Measurements from ENCODE around the gene COPZ1. TPM values are rescaled to one million over a fixed set of nuclear protein-coding genes. Genes with fewer than 3 reads are reported as not detected.

COPZ1 gene
- total RNA-seq, 1 donor: 139 TPM

GRCh38 chr12:54389607-54390175 is 64.8 kb downstream of the COPZ1 start:
- DNase-seq (ENCODE audit: low read depth): no peak
- no peak overlapping the region for H3K4me3 ChIP-seq (ENCODE audit: low read depth, low read length)
- no peak for TF ChIP-seq CTCF (IDR thresholded peaks at IDR 0.05; ENCODE audit: insufficient read depth, low read length)

DNA sequence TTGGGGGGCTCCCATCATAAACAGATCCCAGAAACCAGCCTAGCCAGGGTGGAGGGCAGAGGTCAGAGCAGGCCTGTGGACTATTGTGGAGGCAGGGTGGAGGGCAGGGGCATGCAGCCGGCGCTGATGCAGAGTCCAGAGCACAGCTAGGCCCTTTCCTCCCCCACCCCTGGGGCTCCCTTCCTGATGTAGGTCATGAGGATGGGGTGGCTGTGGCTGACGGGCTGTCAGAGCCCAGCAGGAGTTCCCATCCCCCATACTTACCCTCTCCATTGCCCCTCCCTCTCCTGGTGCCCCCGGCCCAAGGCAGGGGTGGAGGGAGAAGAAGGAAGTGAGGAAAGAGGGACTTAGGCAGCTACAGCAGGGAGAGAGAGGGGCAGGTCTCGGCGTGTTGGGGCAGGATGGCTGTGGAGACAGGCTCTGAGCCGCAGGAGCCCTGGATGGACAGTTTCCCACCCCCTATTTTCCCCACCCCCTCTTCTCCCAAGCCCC is 65.3 kb downstream of the COPZ1 start:
- DNase-seq (ENCODE audit: low read depth): no peak
- H3K4me3 ChIP-seq (ENCODE audit: low read depth, low read length): no peak overlapping the region
- TF ChIP-seq CTCF (IDR thresholded peaks at IDR 0.05; ENCODE audit: insufficient read depth, low read length): no peak

GRCh38 chr12:54390668-54391551 is 66.0 kb downstream of the COPZ1 start:
- no peak for DNase-seq (ENCODE audit: low read depth)

DNA sequence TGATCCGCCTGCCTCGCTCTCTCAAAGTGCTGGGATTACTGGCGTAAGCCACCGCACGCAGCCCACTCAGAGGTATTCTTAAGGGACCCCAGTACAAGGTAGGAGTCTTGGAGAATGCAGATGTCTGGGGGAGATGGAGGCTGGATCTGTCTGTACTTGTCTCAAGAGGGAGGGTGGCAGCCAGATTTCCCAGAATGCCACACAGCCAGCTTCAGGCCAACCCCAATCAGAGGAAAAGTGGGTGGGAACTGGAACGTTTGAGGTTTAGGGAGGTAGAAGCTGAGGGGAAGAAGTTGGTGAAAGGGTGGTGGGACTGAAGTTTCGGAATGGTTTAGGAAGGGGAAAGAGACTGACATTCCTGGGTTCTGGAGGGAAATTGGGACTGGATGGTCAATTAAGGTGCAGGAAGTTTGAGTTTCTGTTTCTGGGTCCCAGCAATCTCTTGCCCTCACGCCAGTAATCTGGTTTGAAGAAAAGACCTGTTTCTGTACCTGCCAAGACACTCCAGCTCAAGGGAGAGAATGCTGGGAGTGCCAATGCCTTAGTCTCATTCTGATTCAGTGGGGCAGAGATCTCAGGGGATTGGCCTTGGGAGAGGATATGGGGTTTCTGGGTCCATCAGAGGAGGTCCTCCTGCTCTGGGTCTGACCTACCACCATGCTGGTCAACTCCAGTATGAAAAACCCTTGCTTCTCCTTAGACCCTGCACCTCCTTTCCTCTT is 67.7 kb downstream of the COPZ1 start:
- no peak for TF ChIP-seq CTCF (IDR thresholded peaks at IDR 0.05; ENCODE audit: insufficient read depth, low read length)
- DNase-seq (ENCODE audit: low read depth): no peak
- H3K4me3 ChIP-seq (ENCODE audit: low read depth, low read length): no peak overlapping the region

More at GRCh38 chr12:54390668-54391551, 66.0 kb downstream of the COPZ1 start:
- no peak overlapping the region for H3K4me3 ChIP-seq (ENCODE audit: low read depth, low read length)
- TF ChIP-seq CTCF (IDR thresholded peaks at IDR 0.05; ENCODE audit: insufficient read depth, low read length): no peak

DNA sequence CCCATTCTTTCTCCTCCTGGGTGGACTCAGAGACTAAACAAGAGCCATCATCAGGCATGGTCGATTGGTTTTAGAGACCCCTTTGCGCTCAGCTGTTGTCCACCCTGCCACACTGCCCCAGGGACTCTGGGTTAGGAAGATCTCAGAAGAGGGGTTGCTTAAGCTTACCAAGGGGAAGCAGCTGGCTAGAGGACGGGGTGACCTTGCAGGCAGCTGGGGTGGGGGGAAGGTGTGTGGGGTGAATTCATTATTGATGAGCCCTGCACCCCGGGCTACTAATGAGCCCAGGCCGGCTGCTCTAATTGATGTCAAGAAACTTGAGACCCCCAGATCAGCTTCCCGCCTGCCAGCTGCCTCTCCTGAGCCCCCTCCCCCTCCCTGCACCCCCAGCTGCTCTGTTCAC is 68.3 kb downstream of the COPZ1 start:
- H3K4me3 ChIP-seq (ENCODE audit: low read depth, low read length): no peak overlapping the region
- DNase-seq (ENCODE audit: low read depth): no peak
- no peak for TF ChIP-seq CTCF (IDR thresholded peaks at IDR 0.05; ENCODE audit: insufficient read depth, low read length)

GRCh38 chr12:54393743-54394142 is 68.8 kb downstream of the COPZ1 start:
- DNase-seq (ENCODE audit: low read depth): no peak
- no peak overlapping the region for H3K4me3 ChIP-seq (ENCODE audit: low read depth, low read length)
- no peak for TF ChIP-seq CTCF (IDR thresholded peaks at IDR 0.05; ENCODE audit: insufficient read depth, low read length)

Measured in fibroblast of the aortic adventitia (primary cell).